GM21390 (cell line): ENCODE data around the gene RNASET2.
A peak's percentile ranks its signal among the peaks of the same experiment; 100 is the strongest.

ENCODE experiments used
- ATAC-seq: cut with Tn5 transposase; IDR thresholded peaks from one replicate; pipeline ENCODE4 v1.9.1; 2021; ENCODE audit not compliant: unreplicated experiment

RNASET2 gene

DNA sequence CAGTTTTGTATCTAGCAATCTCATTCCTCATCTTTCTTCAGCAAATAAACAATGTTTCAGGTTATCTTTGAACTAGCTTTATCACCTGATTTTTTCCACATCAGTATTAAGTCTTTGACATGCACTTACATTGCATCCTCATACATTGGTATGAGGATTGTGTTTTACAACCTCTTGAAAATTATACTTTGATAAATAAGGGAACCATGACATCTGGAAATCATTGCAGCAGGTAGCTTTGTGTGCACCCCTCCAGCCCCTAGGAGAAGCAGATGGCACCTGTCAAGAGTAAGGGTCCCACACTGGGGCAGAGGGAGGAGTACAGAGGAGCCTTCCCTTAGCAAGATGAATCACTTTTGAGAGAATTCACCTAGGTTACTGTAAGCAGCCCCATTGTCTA lies 13.7 kb upstream of the RNASET2 start:
- no peak for ATAC-seq

DNA sequence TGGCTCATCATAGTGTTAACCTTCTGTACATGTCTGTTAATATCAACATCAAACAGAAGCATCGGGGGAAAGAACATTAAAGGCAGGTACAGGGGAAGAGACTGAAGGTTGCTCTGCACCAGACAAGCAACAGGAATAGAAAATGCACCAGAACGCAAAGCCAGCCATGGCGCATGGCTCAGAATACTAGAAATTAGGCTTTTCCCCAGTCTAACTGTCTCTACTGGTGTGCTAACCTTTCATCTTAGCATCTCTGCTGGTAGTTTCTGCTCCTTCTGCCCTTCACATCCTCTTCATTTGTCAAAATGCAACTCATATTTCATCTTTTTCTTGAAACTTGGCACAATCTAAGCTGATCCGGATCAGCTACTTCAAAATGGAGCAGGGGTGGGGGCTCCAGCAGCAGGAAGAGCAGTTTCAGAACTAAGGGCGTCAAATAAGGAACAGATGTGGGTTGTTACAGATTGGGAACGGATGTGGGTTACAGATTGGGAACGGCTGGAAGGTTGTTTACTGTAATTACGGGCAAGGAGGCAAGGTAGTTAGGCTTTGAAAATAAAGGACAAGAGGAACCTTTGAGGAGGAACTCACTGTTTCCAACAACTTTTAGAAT lies 13.1 kb upstream of the RNASET2 start:
- no peak for ATAC-seq

DNA sequence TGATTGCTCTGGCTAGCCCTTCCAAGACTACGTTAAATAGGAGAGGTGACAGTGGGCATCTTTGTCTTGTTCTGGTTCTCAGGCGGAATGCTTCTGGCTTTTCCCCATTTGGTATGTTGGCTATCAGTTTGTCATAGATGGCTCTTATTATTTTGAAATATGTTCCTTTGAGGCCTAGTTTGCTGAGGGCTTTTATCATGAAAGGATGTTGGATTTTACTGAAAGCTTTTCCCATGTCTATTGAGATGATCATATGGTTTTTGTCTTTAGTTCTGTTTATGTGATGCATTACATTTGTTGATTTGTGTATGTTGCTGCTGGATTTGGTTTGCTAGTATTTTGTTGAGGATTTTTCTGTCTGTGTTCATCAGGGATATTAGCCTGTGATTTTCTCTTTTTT lies 9.9 kb upstream of the RNASET2 start:
- no peak for ATAC-seq

DNA sequence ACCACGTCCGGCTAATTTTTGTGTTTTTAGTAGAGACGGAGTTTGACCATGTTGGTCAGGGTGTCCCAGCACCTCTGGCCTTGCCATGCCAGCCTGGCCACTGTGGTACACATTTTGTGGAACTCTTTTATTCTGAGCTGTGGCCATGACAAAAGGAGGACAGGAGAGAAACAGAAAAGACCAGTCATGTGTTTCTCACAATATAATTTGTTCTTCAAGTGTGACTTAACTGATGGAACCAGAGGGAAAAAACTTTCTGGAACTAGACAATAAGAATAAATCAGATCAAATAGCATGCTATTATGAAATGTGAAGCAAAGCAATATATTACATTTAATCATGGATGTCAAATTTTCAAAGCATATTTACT lies 4.2 kb upstream of the RNASET2 start:
- ATAC-seq, result no peak

DNA sequence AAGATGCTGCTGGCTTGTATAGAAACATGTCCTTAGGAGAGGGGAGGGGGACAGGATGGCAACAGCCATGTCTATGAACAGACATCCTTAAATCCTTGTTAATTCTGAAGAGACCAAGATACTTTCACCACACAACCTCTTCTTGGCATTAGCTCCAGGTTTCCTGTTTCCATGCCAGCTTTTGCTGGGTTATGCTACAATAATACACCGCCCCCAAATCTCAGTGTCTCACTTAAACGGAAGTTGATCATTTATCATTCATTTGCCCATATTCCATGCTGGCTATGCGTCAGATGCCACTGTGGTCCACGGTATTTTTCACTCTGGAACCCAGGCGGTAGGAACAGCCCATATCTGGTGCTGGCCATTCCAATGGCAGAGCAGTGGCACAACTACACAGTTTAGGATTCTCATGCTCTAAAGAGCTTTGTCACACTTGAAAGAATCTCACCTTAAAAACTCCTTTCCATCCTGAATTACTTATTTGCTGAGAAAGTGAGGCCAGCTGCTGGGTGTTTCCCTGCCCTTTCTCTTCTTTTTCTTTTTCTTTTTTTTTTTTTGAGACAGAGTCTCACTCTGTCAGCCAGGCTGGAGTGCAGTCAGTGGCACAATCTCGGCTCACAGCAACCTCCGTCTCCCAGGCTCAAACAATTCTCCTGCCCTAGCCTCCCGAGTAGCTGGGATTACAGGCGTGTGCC lies 3.7 kb upstream of the RNASET2 start:
- ATAC-seq, result no peak

DNA sequence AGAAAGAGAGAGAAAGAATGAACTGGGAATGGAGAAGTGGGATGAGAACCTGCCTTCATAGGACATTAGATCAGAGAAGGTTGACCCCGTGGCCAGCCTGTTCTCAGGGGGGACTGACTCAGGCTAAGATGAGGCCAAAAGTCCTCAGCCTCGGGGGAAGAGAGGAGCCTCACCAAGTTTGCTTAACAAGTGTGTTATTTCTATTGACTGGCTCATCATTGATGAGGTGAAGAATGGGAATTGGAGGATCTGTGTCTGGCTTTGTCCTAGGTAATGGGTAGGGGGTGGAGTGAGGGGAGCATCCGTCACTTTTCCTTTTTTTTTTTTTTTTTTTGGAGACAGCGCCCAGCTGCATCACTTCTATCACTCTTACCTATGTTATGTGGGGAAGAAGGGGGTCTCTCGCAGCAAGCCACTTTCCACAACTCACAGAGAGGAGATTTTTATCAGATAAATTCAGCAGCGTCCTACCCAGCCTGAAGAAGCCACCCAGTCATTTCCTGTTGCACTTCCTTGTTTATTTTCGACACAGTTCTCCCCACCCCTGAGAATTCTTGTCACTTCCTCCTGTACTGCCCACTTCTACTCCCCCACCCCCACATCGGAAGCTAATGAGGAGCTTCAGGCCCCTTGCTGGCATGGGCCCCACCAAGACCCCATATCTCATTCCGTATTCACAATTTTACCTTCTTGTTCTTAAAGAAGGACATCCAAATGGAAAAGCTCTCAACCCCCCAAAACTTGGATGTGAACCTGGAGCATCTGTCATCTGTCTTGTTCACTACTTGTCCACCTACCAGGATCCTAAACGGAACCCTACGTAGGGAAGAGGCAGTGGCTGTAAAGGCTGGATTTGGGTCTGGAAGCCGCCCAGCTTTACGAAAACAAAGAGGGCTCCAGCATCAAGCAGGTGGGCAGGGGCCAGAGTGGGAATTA lies 2.8 kb upstream of the RNASET2 start:
- ATAC-seq, result no peak

DNA sequence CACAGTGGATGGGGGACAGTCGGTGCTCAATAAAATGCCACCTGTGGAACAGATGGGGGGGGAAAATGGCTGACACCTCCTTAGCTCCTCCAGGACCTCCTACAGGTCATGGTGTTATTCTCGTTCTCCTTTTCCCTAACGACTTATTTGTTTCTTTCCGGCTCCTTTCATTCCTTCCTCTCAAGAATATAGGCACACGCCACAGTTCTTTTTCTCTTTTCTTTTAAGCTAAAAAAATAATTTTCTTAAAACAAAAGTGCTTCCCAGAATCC lies 1.4 kb upstream of the RNASET2 start:
- ATAC-seq, result no peak

DNA sequence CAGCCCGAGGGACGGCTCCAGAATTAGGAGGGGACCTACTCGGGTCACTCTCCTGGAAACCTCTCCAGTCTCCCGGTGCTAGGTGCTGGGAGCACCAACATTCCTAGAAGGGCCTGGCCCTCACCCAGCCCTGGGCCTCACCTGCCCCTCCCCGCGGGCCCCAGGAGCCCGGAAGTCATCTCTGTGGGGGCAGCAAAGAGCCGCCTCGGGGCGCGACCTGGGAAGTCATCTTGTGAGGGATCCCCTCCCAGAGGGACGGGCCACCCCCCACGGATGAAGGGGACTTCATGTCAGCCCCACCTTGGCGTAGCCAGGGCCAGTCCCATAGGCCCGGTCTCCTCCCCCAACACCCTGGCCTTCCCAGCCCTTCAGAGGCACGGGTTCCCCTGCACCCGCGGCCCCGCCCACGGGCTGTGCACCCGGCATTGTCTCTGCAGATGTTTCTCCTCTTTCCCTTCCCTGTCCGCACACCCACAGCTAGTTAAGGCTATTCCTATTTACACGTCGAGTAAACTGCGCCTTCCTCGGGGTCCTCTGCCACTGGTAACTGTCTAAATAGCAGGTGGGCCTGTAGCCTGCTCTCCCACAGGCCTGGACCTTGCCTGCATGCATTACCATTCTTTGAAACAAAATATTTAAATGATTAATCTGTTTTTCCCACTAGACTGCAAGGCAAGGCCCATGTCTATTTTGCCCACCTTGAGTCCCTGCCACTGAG lies 896 bp upstream of the RNASET2 start:
- peak; percentile 43 for ATAC-seq

DNA sequence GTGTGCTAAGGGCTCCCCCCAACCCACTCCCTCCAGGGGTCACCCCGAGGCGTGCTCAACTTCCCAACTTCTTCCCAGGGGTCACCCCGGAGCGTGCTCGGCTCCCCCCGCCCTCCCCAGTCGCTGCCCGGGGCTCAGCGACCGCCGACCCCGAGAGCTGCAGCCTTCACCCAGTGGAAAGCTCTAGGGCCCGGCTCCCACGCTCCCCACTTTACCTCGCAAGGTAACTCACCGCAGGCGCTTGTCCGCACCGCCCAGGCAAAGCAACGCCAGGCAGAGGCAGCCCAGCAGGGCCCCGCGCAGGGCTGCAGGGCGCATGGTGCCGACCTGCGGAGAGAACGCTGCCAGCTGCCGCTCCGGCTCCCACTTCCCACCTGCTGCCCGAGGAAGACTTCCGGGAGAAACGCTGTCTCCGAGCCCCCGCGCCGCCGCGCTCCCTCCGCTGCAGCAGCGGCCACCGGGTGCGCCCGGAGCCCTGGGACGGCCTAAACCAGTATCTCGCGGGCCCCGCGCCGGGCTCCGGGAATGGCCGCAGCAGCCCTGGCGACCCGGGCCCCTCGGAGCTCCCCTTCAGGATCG lies 396 bp downstream of the RNASET2 start:
- ATAC-seq, result peak; percentile 1

DNA sequence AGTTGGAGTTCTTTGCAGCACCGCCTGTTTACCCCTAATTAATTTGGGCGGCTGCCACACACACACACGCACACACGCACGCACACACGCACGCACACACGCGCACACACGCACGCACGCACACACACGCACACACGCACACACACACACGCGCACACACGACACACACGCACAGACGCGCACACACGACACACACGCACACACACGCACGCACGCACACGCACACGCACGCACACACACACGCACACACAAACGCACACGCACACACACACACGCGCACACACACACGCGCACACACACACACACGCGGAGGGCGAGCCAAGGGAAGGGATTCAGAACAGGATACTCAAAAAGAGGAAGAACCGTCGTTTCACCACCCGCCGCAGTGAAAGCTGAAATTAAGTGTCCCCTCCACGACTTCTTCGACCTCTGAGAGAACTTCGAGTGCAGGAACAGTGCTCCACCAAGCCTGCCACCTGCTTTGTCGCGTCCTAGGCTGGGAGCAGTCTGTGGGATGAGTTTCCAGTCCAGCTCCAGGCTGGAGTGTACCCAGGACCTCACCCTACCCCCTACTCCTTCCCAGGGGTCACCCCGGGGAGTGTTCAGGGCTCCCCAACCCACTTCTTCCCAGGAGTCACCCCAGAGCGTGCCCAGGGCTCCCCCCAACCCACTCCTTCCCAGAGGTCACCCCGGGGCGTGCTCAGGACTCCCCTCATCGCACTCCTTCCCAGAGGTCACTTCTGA lies 1.1 kb downstream of the RNASET2 start:
- ATAC-seq, result no peak

DNA sequence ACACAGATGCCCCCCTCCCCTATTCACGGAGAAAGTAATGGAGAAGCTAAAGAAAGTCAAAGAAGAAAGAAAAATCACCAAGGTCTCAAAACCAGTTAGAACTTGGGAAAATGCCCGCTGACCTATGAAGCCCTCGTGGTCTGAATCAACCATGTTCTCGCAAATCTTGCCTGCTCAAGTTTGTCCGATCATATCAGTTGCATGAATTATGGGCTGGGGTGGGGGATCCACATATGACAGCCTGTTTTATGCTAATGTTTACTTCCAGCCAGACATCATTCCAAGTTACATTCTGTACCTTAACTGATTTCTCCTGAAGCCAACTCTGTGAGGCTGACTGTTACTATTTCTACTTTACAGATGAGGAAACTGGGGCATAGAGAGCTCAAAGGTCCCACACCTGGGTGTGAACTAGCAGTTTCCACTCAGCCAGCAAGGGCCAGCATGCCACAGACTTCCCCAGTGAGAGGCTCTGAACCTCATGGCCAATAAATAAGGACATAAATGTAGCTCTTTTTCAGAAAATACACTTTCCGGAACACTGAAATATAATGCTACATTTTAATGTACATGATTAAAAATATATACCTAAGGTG lies 2.1 kb downstream of the RNASET2 start:
- ATAC-seq, result no peak

DNA sequence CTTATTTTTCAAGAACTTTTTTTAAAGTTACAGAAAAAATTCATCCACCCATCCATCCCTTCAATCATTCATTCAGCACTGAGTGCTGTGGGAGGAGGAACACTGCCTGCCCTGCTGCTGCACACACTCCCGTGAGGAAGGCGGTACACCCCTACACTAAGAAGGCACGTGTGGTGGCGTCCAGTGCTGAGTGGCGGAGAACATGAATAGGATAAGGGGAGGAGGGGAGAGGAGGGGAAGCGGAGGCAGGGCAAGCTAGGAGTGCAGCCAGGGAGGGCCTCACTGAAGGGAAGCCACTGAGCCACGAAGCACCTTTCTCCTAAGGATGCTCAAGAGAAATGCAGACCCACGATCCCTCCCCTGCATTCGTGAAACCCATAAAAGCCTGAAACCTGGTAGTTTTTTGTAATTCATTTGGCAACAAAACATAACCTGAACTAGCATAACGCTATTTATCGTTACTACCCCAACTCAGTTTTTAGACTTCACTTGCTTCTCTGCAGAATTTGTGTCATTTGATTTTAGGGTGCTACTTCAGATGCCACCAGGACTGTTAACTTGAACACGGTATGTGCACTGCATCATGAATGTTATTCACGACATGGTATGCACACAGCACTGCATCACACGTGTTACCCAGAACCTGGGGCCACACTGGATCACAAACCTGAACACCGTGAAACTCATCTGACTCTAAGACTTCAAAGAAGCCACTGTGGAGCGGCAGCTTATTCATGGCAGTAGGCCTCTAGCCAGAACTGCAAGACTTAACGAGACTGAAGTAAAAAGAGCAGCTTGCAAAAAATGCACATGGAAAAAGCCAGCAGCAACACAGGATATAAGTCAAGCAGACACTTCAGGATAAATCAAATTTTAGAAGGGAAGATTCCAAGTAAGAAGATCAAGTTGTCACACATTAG lies 3.5 kb downstream of the RNASET2 start:
- ATAC-seq, result no peak

DNA sequence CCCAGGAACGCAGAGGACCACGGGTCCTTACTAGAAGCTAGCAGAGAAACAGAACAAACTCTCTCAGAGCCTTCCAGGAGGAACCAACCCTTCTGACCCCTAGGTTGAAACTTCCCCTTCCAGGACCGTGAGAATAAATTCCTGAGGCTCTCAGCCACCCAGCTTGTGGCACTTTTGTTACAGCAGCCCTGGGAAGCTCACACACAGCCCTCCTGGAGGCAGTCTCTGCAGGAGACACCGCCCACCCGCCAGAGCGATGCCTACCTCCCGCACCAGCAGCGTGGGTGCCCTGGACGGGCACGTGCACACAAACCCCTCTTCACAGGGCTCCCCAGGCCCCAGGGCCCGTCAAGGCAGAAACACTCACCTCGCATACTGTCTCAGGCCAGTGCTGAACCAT lies 4.2 kb downstream of the RNASET2 start:
- ATAC-seq, result no peak

DNA sequence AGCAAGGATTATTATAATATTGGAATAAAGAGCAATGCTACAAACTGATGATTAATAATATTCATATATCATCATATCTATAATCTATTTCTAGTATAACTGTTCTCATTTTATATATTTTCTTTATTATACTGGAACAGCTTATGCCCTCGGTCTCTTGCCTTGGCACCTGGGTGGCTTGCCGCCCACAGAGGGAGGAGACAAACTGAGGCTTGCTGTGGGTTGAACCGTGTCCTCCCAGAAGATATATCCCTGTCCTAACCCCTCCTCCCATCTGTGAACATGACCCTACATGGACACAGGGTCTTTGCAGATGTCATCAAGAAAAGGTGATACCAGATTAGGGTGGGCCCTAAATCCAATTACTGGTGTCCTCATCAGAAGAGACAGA lies 4.7 kb downstream of the RNASET2 start:
- no peak for ATAC-seq

DNA sequence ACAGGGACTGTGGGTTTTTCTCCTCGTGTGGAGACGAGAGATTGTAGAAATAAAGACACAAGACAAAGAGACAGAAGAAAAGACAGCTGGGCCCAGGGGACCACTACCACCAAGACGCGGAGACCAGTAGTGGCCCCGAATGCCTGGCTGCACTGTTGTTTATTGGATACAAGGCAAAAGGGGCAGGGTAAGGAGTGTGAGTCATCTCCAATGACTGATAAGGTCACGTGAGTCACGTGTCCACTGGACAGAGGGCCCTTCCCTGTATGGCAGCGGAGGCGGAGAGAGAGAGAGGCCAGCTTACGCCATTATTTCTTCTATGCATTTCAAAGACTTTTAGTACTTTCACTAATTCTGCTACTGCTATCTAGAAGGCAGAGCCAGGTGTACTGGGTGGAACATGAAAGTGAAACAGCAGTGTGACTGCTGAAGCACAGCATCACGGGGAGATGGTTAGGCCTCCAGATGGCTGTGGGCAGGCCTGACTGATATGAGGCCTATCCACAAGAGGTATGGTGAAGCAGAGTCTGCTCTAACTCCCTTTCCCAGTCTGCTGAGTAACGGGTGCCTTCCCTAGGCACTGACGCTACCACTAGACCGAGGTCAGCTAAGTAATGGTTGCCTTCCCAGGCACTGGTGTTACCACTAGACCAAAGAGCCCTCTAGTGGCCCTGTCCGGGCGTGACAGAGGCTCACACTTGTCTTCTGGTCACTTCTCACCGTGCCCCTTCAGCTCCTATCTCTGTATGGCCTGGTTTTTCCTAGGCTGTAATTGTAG lies 5.3 kb downstream of the RNASET2 start:
- ATAC-seq, result peak; percentile 88

DNA sequence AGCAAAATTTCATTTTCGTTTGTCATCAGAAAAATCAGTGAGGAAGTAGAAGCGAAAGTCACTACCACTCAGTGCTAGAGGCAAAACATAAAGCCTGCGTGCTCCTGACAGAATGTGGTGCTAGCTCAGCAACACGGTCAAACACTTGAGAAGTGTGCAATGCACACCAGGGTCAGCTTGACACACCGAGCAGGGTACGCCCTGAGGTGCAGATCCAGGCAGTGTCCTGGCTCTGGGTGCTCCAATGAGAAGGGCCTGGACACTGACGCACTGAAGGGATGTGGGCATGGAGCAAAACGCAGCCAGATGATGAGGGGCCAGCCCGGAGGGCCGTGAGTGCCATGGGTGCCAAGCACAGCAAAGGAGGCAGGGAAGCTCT lies 5.9 kb downstream of the RNASET2 start:
- peak; percentile 43 for ATAC-seq

DNA sequence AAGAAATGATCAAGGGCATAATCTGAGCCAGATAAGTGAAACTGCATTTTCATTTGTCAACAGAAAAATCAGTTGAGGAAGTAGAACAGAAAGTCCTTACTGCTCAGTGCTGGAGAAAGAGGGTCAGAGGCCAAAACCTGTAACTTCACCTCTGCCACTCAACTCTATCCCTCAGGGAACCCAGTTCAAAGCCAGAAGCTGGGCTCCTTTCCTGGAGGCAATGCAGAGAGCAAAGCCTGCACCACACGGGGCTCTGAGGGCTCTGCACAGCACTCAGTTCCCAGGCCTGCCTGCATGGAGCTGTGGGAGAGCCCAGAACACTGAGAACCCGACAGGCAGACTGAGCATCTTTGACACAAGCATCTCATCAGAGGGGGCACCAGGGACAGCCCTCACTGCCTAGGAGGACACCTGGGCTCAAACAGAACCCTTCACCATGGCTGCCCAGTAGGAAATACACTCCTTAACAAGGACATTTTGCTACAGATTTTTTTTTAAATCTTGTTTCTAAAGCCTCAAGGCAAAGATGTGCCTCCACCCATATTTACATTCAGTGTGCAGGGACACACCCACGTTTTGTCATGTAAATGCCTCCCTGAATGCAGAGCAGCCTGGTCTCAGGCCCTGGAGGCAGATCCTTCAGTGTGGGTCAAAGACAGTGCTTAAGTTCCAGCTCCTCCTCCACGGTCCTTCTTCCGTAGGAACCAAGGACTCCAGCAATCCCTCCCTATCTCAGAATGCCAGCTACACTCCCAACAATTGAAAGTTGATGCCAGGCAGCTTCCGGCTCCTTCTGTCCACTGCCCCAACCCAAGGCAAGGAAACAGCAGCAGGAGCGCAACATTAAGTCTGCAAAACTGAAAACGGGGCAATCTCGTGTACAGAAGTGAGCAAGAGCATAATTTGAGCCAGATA lies 6.6 kb downstream of the RNASET2 start:
- ATAC-seq, result peak; percentile 1
